Panc1 (cell line): ENCODE data around the gene EVL.

ENCODE experiments used
- CTCF ChIP-seq: fragments of 450-650 bp; IDR thresholded peaks from 2 replicates; pipeline ENCODE4 v1.5.1; 2017; ENCODE audit warnings: mild to moderate bottlenecking
- SIN3A ChIP-seq: IDR thresholded peaks from 2 replicates; pipeline ENCODE4 v1.6.1; 2012; ENCODE audit warnings: low read depth, mild to moderate bottlenecking, low read length, moderate library complexity, borderline replicate concordance; ENCODE audit not compliant: insufficient read depth

- TF ChIP-seq CTCF: 0 out of 2 replicates have a peak, but pooled peaks have one; percentile 11
- no peak for TF ChIP-seq SIN3A
Observed at GRCh38 chr14:100104523-100105300, 39.5 kb downstream of the EVL start.
